HEK293T (cell line): Measurements from ENCODE around the gene FRMD4B.

Experiments
- BHLHE40 ChIP-seq: fragments of 450-650 bp; IDR thresholded peaks from 2 replicates; pipeline ENCODE4 v1.6.1; 2016; ENCODE audit warnings: mild to moderate bottlenecking, moderate library complexity, borderline replicate concordance
- FOXA1 ChIP-seq: fragments of 450-650 bp; IDR thresholded peaks from 2 replicates; pipeline ENCODE4 v1.6.1; 2016; ENCODE audit warnings: mild to moderate bottlenecking
- FOXM1 ChIP-seq: fragments of 450-650 bp; IDR thresholded peaks from 2 replicates; pipeline ENCODE4 v1.6.1; 2017; ENCODE audit warnings: mild to moderate bottlenecking, borderline replicate concordance
- L3MBTL2 ChIP-seq: fragments of 450-650 bp; conservative IDR thresholded peaks from 2 replicates; pipeline ENCODE4 v1.6.1; 2016; ENCODE audit warnings: mild to moderate bottlenecking
- LEF1 ChIP-seq: fragments of 450-650 bp; IDR thresholded peaks from 2 replicates; pipeline ENCODE4 v1.6.1; 2017; ENCODE audit warnings: mild to moderate bottlenecking, borderline replicate concordance
- NFRKB ChIP-seq: fragments of 450-650 bp; IDR thresholded peaks from 2 replicates; pipeline ENCODE4 v1.6.1; 2016; ENCODE audit warnings: mild to moderate bottlenecking, moderate library complexity
- SP1 ChIP-seq: fragments of 450-650 bp; IDR thresholded peaks from 2 replicates; pipeline ENCODE4 v1.6.1; 2017
- TARDBP ChIP-seq: fragments of 450-650 bp; IDR thresholded peaks from 2 replicates; pipeline ENCODE4 v1.6.1; 2016
- ZNF384 ChIP-seq: fragments of 450-650 bp; IDR thresholded peaks from 2 replicates; pipeline ENCODE4 v1.6.1; 2016

DNA sequence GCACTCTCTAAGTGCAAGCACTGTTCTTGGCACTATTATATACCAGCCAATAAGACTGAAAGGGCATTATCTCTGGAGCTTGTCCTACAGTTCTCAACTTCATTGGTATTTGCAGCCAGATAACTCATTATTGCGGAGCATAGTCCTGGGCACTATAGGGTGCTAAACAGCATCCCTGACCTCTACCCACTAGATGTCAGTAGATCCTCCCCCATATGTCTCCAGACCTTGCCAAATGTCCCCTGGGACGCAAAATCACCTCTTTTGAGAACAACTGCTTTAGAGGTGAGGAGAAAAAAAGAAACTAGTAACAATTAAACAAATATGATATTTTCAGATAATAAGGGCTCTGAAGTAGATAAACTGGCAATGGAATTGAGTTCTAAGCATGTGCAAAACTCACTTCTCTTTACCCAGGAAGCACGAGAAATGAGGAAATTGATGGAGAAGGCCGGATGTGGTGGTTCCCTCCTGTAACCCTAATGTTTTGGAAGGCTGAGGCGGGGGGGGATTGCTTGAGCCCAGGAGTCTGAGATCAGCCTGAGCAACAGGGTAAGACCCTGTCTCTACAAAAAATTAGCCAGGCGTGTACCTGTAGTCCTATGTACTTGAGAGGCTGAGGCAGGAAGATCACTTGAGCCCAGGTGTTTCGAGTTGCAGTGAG, 61.4 kb downstream of the FRMD4B start:
- TF ChIP-seq L3MBTL2 (no peak), LEF1 (no peak), FOXM1 (no peak), NFRKB (no peak), SP1 (no peak), FOXA1 (no peak), TARDBP (no peak), BHLHE40 (no peak), ZNF384 (no peak)
